ENCODE data around the gene NAALADL1. TPM values are rescaled to one million over a fixed set of nuclear protein-coding genes. Genes with fewer than 3 reads are reported as not detected.

NAALADL1 gene
- total and polyA plus RNA-seq, 9 of the 15 experiments (the other 6 are each of a cell fraction or from before 2014, with no cell fraction given) = 0.06 to 0.72 (median 0.22) TPM; not detected in 4

DNA sequence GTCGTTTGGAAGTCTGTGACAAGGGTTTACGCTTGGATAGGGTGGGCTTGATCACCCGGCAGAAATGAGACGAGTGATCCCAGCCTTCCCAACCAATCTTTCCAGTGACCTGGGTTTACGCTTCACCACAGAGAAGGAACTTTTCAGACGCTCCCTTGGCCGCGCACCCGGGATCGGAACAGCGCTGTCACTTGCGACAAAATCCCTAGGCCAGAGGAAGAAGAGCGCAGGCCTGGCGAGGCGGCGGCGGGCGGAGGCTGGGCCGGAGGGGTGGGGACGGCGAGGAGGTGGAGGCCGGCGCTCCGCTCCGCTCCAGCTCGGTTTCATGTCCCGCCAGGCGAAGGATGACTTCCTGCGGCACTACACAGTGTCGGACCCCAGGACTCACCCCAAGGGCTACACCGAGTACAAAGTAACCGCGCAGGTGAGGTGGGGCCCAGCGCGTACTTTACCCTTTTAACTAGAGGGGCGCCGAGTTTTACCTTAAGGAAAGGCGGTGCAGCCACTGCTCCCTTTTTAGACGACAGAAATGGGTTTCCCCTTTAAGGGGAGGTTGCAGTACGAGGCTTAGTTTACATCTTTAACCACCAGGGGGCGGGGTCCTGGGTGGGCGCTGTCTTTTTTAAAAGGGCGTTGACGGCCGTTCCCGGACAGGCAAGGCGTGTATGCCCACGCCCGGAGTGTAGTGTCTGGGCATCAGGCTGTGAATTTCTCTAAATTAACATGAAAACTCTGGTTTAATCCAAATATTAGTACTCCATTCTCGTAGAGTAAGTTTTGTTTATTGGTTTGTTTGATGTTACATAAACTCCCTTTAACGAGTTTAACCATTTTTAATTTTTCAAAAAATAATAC, 30.9 kb downstream of the NAALADL1 start, which contains the start of gene SNX15 (continued):
- TF ChIP-seq, protein P1, sequence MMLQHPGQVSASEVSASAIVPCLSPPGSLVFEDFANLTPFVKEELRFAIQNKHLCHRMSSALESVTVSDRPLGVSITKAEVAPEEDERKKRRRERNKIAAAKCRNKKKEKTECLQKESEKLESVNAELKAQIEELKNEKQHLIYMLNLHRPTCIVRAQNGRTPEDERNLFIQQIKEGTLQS (IDR thresholded peaks at IDR 0.05) = no peak
- TF ChIP-seq, protein P1 (CRISPR knock-in tag; conservative IDR thresholded peaks at IDR 0.05) = no peak; the same call in 1 of the 2 replicates
- peak; percentile 15; the same call in 1 of the 2 replicates for TF ChIP-seq BCOR (IDR thresholded peaks at IDR 0.05)
- no peak for TF ChIP-seq NFYB (IDR thresholded peaks at IDR 0.05; ENCODE audit: extremely low read depth, insufficient read length)
- peak; percentile 18; the same call in 1 of the 2 replicates for TF ChIP-seq FOSL1 (tag; conservative IDR thresholded peaks at IDR 0.05)
- TF ChIP-seq ZFP30 (CRISPR knock-in tag; IDR thresholded peaks at IDR 0.05; ENCODE audit: borderline replicate concordance) = no peak
- no peak for TF ChIP-seq CREBBP (IDR thresholded peaks at IDR 0.05; ENCODE audit: low read depth, low read length)
- TF ChIP-seq SNIP1 (IDR thresholded peaks at IDR 0.05; ENCODE audit: low read depth) = peak; percentile 100
- no peak for TF ChIP-seq ZNF121 (CRISPR knock-in tag; conservative IDR thresholded peaks at IDR 0.05)
- TF ChIP-seq TAF9B (IDR thresholded peaks at IDR 0.05; ENCODE audit: partially characterized antibody) = no peak
- TF ChIP-seq HDAC1 (IDR thresholded peaks at IDR 0.05) = peak in 1 of 2 experiments; percentile 46; a peak in 1 of 4 replicates
- TF ChIP-seq, protein P2, sequence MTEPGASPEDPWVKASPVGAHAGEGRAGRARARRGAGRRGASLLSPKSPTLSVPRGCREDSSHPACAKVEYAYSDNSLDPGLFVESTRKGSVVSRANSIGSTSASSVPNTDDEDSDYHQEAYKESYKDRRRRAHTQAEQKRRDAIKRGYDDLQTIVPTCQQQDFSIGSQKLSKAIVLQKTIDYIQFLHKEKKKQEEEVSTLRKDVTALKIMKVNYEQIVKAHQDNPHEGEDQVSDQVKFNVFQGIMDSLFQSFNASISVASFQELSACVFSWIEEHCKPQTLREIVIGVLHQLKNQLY (CRISPR knock-in tag; conservative IDR thresholded peaks at IDR 0.05) = 0 out of 4 replicates have a peak, but pooled peaks of 1 of the 2 experiments have one; percentile 56
- TF ChIP-seq ZNF551 (CRISPR knock-in tag; IDR thresholded peaks at IDR 0.05) = no peak
- 0 out of 2 replicates have a peak, but pooled peaks have one; percentile 29 for TF ChIP-seq ZNF830 (CRISPR knock-in tag; IDR thresholded peaks at IDR 0.05)
- TF ChIP-seq ETV5 (CRISPR knock-in tag; IDR thresholded peaks at IDR 0.05; ENCODE audit: low read depth) = peak; percentile 43; the same call in 1 of the 2 replicates
- TF ChIP-seq, protein P3, sequence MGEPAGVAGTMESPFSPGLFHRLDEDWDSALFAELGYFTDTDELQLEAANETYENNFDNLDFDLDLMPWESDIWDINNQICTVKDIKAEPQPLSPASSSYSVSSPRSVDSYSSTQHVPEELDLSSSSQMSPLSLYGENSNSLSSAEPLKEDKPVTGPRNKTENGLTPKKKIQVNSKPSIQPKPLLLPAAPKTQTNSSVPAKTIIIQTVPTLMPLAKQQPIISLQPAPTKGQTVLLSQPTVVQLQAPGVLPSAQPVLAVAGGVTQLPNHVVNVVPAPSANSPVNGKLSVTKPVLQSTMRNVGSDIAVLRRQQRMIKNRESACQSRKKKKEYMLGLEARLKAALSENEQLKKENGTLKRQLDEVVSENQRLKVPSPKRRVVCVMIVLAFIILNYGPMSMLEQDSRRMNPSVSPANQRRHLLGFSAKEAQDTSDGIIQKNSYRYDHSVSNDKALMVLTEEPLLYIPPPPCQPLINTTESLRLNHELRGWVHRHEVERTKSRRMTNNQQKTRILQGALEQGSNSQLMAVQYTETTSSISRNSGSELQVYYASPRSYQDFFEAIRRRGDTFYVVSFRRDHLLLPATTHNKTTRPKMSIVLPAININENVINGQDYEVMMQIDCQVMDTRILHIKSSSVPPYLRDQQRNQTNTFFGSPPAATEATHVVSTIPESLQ (CRISPR knock-in tag; IDR thresholded peaks at IDR 0.05) = no peak
- no peak for TF ChIP-seq ZBTB1 (CRISPR knock-in tag; IDR thresholded peaks at IDR 0.05; ENCODE audit: borderline replicate concordance, low read depth)
- TF ChIP-seq TBP (optimal IDR thresholded peaks at IDR 0.05; ENCODE audit: low read depth, low read length) = peak; percentile 34
- TF ChIP-seq PCBP2 (IDR thresholded peaks at IDR 0.05; ENCODE audit: low read depth, low read length, poor library complexity, severe bottlenecking) = no peak
- no peak for TF ChIP-seq CCAR2 (IDR thresholded peaks at IDR 0.05; ENCODE audit: low read depth, low read length)
- no peak for TF ChIP-seq HES1 (IDR thresholded peaks at IDR 0.05; ENCODE audit: low read depth)
- TF ChIP-seq HCFC1 (IDR thresholded peaks at IDR 0.05; ENCODE audit: low read depth, low read length) = peak; percentile 50; the same call in 1 of the 2 replicates
- TF ChIP-seq ZBTB8A (IDR thresholded peaks at IDR 0.05; ENCODE audit: partially characterized antibody) = no peak

All from K562 (cell line).